Activated CD4-positive, alpha-beta T cell treated with anti-CD3 and anti-CD28 coated beads for 1 hour (primary cell): ENCODE measurements around the gene LRRC75B.
"Not testable (repeated sequence)": the region's sequence is repeated elsewhere in the genome, so short reads cannot be mapped to it uniquely, and the experiment has no call there.

Experiments
- DNase-seq: peaks from one replicate; pipeline ENCODE4 v3.0.0-alpha.2; 2020

Gene LRRC75B

DNA sequence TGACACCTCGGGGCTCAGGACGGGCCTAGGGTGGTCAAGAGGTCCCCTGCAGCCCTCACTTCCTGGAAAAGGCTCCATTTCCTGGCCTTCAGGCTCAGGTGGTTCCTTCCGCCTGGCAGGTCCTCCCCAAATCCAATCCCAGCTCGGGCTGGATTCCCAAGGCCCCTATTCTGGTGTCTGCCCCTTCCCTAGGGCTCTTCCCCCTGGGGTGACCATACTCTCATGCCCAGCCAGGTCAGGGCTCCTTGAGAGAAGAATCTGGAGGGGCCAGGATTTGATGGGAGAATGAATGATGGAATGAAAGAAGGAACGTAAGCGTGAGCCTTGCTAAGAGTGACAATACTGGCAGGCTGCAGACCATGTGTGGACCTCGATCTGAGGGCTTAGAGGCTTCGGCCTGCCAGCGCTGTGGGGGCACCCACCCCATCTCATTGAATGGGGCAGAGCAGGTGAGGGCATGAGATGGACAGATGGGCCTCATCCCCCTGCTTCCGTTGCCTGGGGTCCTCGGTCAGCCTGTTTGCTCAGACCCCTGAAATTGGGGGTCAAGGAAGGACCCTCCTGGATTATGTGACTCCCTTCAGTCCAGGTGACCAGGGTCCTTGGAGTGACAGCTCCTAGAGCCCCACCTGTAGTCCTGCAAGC lies 9.4 kb upstream of the LRRC75B start:
- not testable (repeated sequence) for DNase-seq

DNA sequence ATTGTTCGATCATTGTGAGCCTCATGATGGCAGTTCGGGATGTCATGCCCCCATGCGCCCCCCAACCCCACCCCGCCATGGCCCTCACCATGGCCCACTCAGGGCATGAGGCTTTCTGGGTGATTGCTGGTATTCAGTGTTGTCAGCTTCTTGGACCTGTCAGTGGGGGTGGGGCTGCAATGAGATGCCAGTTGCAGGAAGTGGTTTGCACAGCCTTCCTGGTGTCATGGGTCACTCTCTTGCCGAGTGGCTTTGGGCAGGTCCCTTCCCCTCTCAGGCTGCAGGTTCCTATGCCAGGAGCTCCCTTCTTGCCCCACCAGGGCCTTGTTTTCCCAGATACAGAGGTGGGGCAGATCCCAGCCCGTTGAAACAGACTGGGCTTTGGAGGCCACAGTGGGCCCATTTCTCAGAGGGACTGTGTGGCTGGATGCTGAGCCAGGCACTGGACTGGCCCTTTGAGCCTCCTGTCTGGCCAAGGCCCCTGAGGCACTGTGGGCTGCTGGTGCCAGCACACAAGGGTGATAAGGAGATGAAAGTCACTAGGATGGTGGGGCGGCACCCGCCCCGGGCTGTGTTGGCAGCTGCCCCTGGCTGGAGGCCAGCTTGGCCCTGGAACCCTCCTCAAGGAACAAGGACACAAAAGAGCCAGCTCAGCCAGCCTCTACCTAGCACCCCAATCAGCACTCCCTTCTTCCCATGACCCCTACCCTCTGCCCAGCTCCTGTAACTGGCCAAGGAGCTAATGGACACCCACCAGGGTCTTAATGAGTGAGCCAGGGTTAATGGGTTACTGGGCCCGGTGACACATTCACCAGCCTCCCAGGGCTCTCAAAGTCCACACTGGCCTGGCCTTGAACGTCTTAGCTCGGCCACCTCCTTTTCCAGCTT lies 8.6 kb upstream of the LRRC75B start:
- no peak for DNase-seq

DNA sequence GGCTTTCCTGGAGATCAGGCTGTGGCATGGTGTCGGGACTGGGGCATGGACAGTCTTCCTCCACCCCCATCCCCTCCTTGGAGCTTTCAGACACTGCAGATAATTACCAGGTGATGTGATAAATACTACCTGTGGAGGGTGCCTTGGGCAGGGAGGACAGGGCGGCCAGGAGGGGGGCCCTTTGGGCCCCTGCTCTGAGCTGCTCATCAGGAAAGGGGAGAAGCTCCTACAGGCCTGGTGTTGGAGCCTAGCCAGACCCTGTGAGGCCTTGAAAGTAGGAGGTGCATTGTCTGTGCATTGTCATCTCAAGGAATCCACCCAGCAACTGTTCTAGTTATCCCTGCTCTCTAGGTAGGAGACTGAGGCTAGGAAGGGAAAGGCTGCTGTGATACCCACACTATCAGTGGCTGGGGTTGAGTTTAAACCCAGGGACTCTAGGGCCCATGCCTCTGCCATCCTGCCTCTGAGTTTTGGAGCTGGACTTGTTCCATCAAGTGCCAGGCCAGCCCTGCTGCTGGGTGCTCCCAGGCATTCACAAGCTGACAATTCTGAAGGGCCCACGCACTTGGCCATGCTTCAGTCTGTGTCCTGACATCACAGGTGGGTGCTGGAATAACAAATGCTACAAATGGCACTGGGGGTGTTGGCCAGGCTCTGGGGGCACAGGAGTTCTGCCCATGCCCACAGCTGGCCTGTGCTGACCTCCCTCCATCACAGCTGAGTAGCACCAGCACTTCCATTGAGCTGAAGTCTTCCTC lies 7.3 kb upstream of the LRRC75B start:
- not testable (repeated sequence) for DNase-seq

DNA sequence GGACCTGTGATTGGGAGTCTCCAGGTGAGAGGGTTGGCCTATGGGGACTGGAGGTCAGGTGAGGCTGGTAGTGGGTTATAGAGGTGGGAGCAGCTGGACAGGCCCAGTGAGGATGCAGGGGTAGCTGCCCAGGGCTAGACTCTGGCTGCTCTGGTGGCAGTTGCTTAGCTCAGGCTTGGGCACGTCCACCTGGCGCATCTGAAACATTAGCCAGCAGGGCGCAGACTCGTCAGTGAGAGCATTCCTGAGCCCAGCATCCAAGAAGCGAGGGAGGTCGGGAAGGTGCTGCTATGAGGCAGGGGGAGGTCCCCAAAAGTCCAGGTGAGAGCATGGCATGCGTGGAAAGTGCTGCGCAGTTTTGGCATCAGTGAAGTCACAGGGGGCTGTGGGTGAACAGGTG lies 6.6 kb upstream of the LRRC75B start:
- DNase-seq: no peak

DNA sequence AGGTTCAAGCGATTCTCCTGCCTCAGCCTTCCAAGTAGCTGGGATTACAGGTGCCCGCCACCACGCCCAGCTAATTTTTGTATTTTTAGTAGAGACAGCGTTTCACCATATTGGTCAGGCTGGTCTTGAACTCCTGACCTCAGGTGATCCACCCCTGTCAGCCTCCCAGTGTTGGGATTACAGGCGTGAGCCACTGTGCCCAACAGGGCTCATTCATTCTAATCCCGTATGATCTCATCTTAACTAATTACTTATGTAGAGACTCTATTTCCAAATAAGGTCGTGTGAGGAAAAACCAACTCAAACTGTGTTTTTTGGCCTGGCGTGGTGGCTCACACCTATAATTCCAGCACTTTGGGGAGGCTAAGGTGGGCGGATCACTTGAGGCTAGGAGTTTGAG lies 4.2 kb upstream of the LRRC75B start:
- DNase-seq: not testable (repeated sequence)

DNA sequence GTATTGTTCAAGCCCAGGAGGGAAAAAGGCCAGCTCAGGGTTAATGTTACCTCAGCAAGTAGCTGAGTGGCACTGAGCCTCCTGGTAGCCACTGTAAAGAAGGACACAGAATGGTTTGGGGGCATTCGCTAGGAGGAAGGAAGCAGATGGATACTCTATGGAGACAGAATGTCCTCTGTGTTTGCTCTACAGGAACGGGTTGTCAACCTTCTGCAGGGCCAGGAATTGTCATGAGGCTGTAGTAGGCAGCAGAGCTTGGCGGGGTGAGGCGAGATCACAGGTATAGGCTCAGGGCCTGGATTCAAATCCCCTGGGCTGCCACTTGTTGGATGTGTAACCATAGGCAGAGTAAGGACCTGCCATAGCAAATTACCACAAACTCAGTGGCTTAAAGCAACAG lies 3.0 kb upstream of the LRRC75B start:
- DNase-seq: no peak

DNA sequence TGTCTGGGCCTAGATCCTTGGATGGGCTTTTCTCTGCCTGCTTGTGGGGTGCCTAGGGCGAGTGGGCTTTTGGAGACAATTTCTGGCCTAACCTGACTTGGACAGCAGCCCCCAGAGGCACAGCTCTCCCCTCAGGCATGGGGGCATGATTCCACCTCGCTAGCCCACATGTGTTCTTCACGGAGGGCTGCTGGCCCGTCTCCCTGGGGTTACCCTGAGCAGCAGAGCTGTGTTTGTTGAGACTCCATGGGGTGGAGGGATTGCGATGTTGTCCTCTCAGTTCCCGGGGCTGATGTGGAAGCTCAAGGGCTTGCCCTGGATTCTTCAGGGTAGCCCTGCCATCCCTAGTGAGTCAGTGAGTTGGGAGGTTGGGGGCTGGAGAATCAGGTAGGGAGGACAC lies 2.4 kb upstream of the LRRC75B start:
- DNase-seq: no peak

DNA sequence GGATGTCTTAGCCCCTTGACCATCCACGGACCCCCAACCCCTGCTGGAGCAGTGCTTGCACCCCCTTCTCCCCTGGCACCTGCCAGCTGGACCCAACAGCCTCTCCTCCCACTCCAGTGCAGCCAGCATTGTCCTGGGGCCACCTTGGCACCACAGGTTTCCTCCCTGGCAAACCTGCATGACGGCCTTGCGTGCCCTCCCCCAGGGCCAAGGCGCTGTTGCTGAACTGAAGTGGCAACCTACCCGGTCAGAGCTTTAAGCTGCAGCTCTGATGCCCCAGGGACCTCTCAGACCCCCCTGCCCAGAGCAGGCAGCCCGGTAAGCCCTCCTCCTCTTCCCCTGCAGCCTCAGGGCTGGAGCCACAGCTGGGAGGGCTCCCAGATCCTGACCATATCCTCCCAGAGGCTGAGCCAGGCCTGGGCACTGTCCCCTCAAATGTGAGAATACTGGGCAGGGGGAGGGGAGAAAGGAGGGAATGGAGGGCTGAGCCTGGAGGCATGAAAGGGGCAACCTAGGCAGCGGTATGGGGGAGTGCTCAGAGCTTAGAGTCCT lies 1.8 kb upstream of the LRRC75B start:
- DNase-seq: no peak

DNA sequence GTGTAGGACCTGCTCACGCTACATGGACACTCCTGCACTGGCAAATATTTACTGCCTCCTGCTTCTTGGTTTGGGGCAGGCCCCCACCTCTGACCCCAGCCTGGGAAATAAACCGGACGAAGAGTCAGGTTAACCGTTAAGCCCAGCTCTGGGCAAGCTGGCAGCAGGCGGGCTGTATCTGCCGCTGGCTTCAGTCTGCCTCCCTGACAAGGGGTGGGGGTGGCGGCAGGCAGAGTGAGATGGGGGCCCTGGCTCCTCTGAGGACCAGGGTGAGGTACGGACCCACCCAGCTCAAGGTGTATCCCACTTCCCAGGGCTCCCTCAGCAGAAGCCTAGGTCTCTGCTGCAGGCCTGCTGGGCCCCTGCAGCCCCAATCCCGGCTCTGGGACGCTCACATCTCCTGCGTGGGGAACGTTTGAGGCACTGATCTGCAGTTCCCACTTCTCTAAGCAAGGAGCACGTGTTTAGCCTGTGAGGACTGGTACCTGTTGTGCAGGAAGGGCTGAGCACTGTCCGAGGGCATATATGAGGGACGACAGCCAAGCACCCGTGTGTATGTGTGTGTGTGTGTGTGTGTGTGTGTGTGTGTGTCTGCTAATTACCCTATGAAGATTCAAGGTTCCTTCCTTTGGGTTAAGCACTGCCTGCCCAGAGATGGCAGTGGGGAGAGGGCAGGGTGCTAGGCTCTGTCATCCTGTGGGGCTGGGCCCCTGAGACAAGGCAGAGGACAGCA lies 1.1 kb upstream of the LRRC75B start:
- no peak for DNase-seq

DNA sequence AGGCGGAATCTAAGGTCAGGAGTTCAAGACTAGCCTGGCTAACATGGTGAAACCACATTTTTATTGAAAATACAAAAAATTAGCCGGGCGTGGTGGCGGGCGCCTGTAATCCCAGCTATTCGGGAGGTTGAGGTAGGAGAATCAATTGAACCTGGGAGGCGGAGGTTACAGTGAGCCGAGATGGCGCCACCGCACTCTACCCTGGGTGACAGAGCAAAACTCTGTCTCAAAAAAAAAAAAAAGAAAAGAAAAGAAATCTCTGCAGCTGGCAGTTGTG lies 624 bp upstream of the LRRC75B start:
- not testable (repeated sequence) for DNase-seq

DNA sequence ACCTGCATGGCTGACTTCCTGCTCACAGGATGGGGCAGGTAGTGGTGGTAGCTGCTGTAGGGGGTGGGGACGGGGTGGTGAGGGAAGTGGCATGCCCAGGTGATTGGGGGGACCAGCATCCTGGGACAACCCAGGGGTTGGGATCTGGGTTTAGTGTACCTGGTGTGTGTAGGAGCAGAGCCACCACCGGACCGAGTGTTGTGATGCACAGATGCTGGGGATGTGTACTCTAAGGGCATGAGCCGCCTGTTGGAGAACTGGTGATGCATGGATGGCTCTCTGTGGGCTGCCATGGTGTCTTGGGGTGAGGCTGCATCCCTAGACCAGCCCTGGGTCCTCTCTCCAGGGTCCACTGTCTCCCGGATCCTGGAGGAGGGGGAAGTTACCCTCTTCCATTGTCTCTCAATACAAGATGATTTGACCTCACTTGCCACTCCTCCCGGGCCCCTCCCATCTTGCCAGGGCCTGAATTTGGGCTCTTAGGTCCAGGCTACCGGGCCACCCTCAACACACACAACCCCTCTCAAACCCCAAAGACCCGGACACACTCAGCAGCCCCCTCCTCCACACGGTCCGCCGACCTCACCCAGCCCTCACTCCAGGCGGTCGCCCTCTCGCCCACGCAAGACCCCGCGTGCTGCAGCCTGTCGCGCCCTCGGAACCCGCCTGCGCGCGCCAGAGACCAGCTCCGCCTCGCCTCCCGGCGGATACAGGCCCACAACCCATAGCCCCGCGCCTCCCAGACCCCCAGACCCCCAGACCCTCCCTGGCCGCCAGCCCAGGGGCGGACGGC lies 619 bp downstream of the LRRC75B start:
- DNase-seq: no peak

DNA sequence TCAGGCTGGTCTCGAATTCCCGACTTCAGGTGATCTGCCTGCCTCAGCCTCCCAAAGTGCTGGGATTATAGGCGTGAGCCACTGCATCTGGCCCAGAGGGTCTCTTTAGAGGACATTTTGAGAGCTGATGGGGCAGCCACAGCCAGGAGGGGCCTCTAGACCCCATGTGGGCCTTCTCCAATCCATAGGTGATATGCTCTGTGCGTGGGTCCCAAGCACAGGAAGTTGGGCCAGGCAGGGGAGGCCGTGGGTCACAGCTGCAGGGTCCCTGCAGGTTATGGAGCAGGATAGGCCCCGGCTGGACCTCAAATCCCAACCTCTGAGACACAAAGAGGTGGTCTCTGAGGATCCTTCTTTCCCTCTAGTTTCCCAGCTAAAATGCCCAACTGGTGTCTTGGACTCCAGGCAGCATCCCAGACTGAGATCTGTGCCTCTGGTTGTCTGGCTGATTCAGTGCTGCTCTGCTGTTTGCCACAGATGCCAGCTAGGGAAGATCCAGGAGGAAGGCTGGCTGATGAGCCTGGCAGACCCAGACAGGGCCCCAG lies 1.5 kb downstream of the LRRC75B start:
- DNase-seq: no peak

DNA sequence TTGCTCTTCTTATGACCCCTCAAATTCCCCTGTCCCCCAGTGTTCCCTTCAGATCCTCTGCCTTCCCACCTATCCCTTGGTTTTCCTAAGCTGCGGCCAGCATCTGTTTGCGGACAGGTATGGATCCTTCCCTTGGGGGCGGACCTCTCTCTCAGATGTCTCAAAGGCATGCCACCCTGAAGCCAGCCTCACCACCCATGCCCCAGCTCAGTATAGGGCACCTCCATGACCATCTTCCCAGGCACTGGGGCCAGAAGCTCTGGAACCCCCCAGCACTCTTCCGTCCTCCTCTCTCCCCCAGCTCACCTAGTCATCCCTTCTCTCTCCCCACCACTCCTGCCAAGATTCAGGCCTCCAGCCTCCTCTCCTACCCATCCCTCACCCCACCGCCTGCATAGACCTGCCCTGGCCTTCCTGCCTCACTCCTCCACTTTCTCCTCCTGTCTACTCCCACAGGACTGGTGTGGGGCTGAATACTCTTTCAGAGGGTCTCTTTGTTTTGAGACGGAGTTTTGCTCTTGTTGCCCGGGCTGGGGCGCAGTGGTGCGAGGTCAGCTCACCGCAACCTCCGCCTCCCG lies 2.2 kb downstream of the LRRC75B start:
- DNase-seq: no peak

DNA sequence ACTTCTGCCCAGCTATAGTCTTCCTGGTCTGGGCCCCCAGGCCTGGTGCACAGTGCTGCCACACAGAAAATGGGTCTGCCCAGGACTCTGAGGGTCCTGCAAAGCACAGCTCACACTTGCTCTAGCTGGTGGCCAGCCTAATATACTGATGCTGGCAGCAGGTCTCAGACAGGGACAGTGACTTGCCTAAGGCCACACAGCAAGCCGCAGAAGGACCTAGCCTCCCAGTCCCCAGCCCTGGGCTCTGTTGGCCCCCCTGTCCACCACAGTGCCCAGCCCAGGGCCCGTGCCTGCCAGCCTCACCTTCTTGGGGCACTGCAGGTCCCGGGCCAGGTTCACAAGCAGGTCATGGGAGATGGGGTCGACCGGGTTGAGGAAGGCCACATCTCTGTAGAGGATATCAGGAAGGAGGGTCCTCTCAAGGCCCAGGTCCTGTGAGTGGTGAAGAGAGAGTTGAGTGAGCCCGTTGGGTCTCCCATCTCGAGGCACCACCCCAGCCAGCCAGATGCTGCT lies 3.3 kb downstream of the LRRC75B start:
- DNase-seq: no peak

DNA sequence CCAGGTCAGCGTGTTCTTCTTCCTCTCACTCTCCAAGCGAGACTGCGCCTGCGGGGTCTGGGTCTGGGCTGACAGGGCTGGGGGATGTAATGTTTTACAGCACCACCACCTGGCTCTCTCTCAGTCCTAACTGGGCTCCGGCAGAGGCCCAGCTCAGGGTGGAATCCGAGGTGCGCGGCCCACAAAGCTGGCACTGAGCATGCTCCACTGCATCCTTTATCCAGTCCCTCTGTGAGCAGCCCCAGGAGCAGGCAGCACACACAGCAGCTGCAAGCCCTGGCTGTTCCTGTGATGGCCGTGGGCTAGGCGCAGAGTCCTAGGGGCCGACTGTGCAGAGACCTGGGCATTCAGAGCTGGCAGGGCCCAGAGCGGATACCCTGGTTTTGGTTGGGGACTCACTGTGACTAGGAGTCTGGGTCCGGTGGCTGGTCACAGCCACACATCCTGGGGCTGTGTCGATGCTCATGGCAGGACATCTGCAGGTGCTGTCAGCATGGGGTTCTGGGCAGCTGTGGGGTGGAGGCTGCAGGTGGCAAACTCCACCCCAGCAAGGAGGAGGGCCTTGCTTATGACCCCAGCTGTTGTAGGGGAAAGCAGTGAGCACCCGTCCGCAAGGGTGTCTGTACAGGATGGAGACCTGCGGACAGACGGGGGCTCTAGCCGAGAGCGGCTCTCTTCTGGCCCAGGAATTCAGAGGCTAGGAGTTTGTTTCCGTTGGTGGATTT lies 4.0 kb downstream of the LRRC75B start:
- no peak for DNase-seq

DNA sequence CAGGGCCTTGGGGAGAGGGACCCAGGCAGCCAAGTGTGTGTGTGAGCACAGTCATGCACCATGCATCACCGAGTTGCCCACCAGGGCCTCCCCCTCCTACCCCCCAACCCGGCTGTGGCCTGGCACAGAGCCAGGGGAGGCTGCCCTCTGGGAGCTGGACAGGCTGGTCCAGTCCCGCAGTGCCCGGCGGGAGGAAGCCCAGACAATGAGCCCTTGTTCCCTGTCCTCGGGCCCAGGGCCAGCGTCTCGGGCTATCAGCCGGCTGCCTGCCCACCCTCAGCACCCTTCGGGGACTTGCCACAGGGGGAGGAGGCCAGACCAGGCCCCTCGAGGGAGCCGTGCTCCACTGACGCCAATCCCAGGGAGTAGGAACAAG lies 4.5 kb downstream of the LRRC75B start:
- no peak for DNase-seq

DNA sequence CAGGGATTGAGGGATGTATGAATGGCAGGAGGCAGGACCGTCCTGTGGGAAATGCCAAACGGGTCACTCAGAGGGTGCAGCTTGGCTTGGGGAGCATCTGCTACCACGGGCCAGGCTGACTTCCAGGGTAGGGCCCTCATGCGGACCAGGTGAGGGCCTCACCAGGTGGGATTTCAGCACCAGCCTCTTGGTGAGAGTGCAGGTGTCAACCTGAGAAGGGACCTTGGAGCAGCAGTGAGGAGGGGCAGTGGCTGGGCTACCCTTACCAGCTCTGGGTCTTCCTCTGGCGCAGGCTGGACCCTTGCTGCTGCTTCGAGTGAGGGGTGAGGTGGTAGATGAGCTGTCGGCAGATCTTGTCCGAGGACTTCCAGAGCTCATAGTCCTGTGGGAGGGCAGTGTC lies 4.9 kb downstream of the LRRC75B start:
- DNase-seq: no peak

DNA sequence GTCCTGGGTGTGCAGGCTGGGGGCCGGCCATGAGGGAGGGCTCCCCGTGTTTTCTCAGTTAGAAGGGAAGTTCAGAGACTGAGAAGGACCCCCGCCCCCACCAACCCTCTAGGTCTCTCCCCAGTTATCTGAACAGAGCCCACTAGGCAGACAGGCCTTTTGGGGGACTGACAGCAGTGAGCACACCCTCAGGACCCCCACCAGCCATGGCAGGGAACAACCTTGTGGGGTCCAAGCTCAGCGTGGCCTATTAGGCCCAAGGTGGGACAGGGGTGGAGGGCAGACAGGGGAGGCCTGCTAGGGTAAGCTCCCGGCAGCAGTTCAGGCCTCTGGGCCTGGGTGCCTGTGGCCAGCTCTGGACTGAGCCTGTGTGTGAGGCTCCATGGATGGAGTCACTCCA lies 5.6 kb downstream of the LRRC75B start:
- DNase-seq: no peak

DNA sequence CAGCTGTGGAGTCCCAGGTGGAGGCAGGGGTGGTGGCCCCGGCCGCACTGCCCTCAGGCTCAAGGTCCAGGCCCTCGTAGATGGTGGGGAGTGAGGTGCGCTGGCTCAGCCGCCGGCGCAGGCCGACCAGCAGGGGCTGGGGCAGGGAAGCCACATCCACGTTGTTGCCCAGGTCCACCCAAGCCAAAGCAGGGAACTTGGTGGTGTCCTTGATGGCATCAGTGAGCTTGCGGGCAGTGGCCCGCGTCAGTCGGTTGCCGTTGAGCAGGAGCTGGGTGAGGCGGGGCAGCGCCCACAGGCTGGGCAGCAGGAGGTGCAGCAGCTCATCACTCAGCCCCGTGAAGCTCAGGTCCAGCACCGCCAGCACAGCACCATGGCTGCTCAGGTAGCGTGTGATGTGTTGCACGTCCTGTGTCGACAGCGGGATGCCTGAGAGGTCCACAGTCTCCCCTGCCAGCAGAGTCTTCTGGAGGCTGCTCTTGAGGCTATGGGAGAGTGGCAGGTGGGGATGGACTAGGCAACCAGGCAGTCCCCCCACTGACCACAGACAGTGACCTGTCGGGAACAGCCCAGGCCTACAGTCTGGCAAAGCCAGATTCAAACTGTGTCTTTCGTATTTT lies 6.8 kb downstream of the LRRC75B start:
- DNase-seq: no peak

DNA sequence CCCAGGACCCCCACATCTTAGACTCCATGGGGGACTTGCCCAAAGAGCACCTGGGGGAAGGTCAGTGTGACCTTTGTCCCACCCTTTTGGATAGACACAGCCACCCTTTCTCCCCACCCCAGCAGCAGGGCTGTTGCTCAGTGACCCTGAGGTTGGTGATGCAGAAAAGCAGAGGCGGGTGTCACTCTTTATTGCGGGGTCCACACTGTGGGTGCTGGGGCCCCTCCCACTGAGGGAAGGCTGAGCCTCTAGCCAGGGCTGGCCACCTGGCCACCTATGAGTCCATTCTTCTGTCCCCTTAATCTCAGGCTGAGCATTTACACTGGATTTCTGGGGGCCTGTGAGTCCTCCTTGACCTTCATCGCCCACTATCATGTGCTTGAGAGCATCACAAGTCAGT lies 7.4 kb downstream of the LRRC75B start:
- no peak for DNase-seq
